Endodermal cell (in vitro differentiated cells): ENCODE measurements around the gene SELENOV. TPM values are rescaled to one million over a fixed set of nuclear protein-coding genes. Genes with fewer than 3 reads are reported as not detected.

ENCODE experiments used
- DNase-seq: peaks from one replicate; pipeline ENCODE4 v3.0.0-alpha.2; 2017
- H3K27ac ChIP-seq: 2 replicates; pipeline ENCODE4 v1.5.1; 2013; ENCODE audit warnings: mild to moderate bottlenecking, low read depth, low read length, moderate library complexity
- H3K27me3 ChIP-seq: 2 replicates; pipeline ENCODE4 v1.6.1; 2013; ENCODE audit warnings: mild to moderate bottlenecking, low read length, moderate library complexity; ENCODE audit not compliant: insufficient read depth, control insufficient read depth, poor library complexity, severe bottlenecking
- H3K36me3 ChIP-seq: 2 replicates; pipeline ENCODE4 v1.7.0; 2013; ENCODE audit warnings: mild to moderate bottlenecking, low read length, moderate library complexity; ENCODE audit not compliant: control insufficient read depth, insufficient read depth
- H3K4me1 ChIP-seq: one replicate; pipeline ENCODE4 v1.7.0; 2013; ENCODE audit warnings: low read length; ENCODE audit not compliant: control insufficient read depth, insufficient read depth
- H3K4me3 ChIP-seq: 2 replicates; pipeline ENCODE4 v1.5.1; 2013; ENCODE audit warnings: mild to moderate bottlenecking, low read length, moderate library complexity
- H3K9ac ChIP-seq: 2 replicates; pipeline ENCODE4 v1.6.1; 2013; ENCODE audit warnings: mild to moderate bottlenecking, low read length, moderate library complexity; ENCODE audit not compliant: poor library complexity, severe bottlenecking; ENCODE audit errors: extremely low read depth
- H3K9me3 ChIP-seq: 2 replicates; pipeline ENCODE4 v1.6.1; 2013; ENCODE audit warnings: mild to moderate bottlenecking, low read length, moderate library complexity; ENCODE audit not compliant: control insufficient read depth
- H3K27ac Mint-ChIP-seq: 2 replicates; pipeline ENCODE4 v1.8.0; 2020; ENCODE audit warnings: mixed read lengths
- H3K27me3 Mint-ChIP-seq: 2 replicates; pipeline ENCODE4 v1.8.0; 2021; ENCODE audit warnings: mild to moderate bottlenecking, mixed read lengths; ENCODE audit not compliant: insufficient read depth
- H3K36me3 Mint-ChIP-seq: 2 replicates; pipeline ENCODE4 v1.8.0; 2020; ENCODE audit warnings: low read depth, mixed read lengths
- H3K4me1 Mint-ChIP-seq: 2 replicates; pipeline ENCODE4 v1.8.0; 2020; ENCODE audit warnings: mixed read lengths
- H3K4me3 Mint-ChIP-seq: 2 replicates; pipeline ENCODE4 v1.8.0; 2020; ENCODE audit warnings: mild to moderate bottlenecking, moderate library complexity, mixed read lengths
- H3K9me3 Mint-ChIP-seq: 2 replicates; pipeline ENCODE4 v1.8.0; 2020; ENCODE audit warnings: mild to moderate bottlenecking, mixed read lengths
- WGBS, 2 experiments: methylation state at CpG; one replicate each; pipeline versions ENCODE4 v1.1.5 to v1.1.7; 2013; ENCODE audit warnings: missing lambda C conversion rate in 2 of 2, mixed read lengths in 1 of 2; ENCODE audit not compliant: insufficient coverage in 1 of 2, insufficient read length in 1 of 2; 5-methylcytosine and 5-hydroxymethylcytosine counted together
- total RNA-seq, 2 donors: library from RNA; stranded (reverse); fragmentation: NEBNext Ultra II Directional in 1 of 2; extraction: Animal tissue kit (Norgen Biotek cat#: 25700) in 1 of 2; gene quantifications; 2 replicates in 1 of 2; 3 replicates in 1 of 2; pipeline ENCODE4 v1.2.1, GENCODE V29; 2021
- TF ChIP-seq, protein P1 (sequence below): fragments of 200-600 bp; sonication (generic); conservative IDR thresholded peaks from 2 replicates; pipeline ENCODE4 v1.5.0; 2021; ENCODE audit warnings: antibody characterized with exemption, mild to moderate bottlenecking

Gene SELENOV
- total RNA-seq, 2 donors from 2014 or later = 8.7 to 15.3 TPM

- Mint-ChIP-seq H3K4me3 (peak within 1 kb of the TSS; percentile 87), H3K27me3 (peaks cover 2% of the 10 kb centered on the region)
These were observed 24.8 kb downstream of the SELENOV start, which contains the start of gene EID2 for GRCh38 chr19:39539518-39540332. Gene EID2, minus strand, starts transcription at chr19:39540161. Its CDS starts 82 bp downstream, at chr19:39540079.

DNA sequence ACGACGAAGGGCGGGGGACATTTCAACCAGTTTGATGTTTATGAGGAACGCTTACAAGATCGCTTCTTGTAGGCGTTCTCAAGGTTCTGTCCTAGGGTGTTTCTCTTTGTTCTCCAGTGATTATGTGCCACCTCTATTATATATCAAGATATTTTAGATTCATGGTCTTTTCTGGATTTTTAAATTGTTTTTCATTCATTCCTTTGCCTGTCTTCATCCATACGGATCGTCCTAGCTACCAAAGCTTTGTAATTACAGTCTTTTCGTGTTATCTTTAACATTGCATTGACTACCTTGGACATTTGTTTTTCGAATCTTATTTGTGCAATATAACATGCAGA lies 25.4 kb downstream of the SELENOV start:
- no peaks in the 10 kb centered on the region for H3K27me3 Mint-ChIP-seq
- Histone ChIP-seq H3K27me3 (no peaks in the 10 kb centered on the region), H3K27ac (no peak overlapping the region), H3K9me3 (no peaks in the 10 kb centered on the region), H3K36me3 (peaks cover 5% of the 10 kb centered on the region), H3K9ac (no peak overlapping the region), H3K4me3 (peak overlapping the region; percentile 95), H3K4me1 (no peaks in the 10 kb centered on the region)
- no peaks in the 10 kb centered on the region for H3K36me3 Mint-ChIP-seq
- 33 to 39% methylated on average over 6 to 10 of the region's 10 CpGs for WGBS, 2 experiments
- no peak for DNase-seq
- peak overlapping the region; percentile 87 for H3K4me3 Mint-ChIP-seq
- TF ChIP-seq, protein P1, sequence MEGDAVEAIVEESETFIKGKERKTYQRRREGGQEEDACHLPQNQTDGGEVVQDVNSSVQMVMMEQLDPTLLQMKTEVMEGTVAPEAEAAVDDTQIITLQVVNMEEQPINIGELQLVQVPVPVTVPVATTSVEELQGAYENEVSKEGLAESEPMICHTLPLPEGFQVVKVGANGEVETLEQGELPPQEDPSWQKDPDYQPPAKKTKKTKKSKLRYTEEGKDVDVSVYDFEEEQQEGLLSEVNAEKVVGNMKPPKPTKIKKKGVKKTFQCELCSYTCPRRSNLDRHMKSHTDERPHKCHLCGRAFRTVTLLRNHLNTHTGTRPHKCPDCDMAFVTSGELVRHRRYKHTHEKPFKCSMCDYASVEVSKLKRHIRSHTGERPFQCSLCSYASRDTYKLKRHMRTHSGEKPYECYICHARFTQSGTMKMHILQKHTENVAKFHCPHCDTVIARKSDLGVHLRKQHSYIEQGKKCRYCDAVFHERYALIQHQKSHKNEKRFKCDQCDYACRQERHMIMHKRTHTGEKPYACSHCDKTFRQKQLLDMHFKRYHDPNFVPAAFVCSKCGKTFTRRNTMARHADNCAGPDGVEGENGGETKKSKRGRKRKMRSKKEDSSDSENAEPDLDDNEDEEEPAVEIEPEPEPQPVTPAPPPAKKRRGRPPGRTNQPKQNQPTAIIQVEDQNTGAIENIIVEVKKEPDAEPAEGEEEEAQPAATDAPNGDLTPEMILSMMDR = no peak
- H3K27ac Mint-ChIP-seq = no peak overlapping the region
- H3K9me3 Mint-ChIP-seq = no peaks in the 10 kb centered on the region
- peaks cover 24% of the 10 kb centered on the region for H3K4me1 Mint-ChIP-seq

More at GRCh38 chr19:39539518-39540332, 24.8 kb downstream of the SELENOV start, which contains the start of gene EID2:
- whole genome bisulfite sequencing, 2 experiments = 0% methylated on average over 39 to 84 of the region's 84 CpGs
- H3K27ac ChIP-seq = peak within 1 kb of the TSS; percentile 85
- no peaks in the 10 kb centered on the region for H3K36me3 Mint-ChIP-seq
- H3K27me3 ChIP-seq = no peaks in the 10 kb centered on the region
- peak within 1 kb of the TSS; percentile 99 for H3K9ac ChIP-seq
- H3K4me3 ChIP-seq = peak within 1 kb of the TSS; percentile 95
- H3K4me1 ChIP-seq = no peaks in the 10 kb centered on the region
- peaks cover 5% of the 10 kb centered on the region for H3K36me3 ChIP-seq
- DNase-seq = peak; percentile 96
- no peaks in the 10 kb centered on the region for H3K9me3 ChIP-seq
- no peaks in the 10 kb centered on the region for H3K9me3 Mint-ChIP-seq
- H3K4me1 Mint-ChIP-seq = peaks cover 24% of the 10 kb centered on the region
- H3K27ac Mint-ChIP-seq = peak within 1 kb of the TSS; percentile 98
- TF ChIP-seq, protein P1 = peak; percentile 81

- Mint-ChIP-seq H3K27ac (no peak overlapping the region), H3K4me3 (no peak overlapping the region), H3K9me3 (no peaks in the 10 kb centered on the region), H3K27me3 (no peaks in the 10 kb centered on the region), H3K36me3 (no peaks in the 10 kb centered on the region), H3K4me1 (peaks cover 24% of the 10 kb centered on the region)
- peak overlapping the region; percentile 87 for H3K27ac ChIP-seq
- peaks cover 5% of the 10 kb centered on the region for H3K36me3 ChIP-seq
- 33 to 51% methylated on average over 1 to 2 of the region's 2 CpGs for WGBS, 2 experiments
- no peak overlapping the region for H3K9ac ChIP-seq
- no peaks in the 10 kb centered on the region for H3K4me1 ChIP-seq
- TF ChIP-seq, protein P1 = no peak
- no peaks in the 10 kb centered on the region for H3K27me3 ChIP-seq
- H3K4me3 ChIP-seq = peak overlapping the region; percentile 41
- peak; percentile 62 for DNase-seq
- H3K9me3 ChIP-seq = no peaks in the 10 kb centered on the region
These were observed 27.3 kb downstream of the SELENOV start for GRCh38 chr19:39542206-39542605.
